22Rv1 (cell line): ENCODE data around the gene NOTCH1.

ENCODE experiments used
- H3K27ac ChIP-seq: fragments of 450-650 bp; 2 replicates; pipeline ENCODE4 v1.5.1; 2017
- ZFX ChIP-seq: fragments of 450-650 bp; IDR thresholded peaks from 2 replicates; pipeline ENCODE4 v1.6.1; 2017; ENCODE audit warnings: antibody characterized with exemption, borderline replicate concordance
- TF ChIP-seq, protein P1 (sequence below): fragments of 450-650 bp; IDR thresholded peaks from 2 replicates; pipeline ENCODE4 v1.5.1; 2017; ENCODE audit warnings: mild to moderate bottlenecking

Gene NOTCH1

DNA sequence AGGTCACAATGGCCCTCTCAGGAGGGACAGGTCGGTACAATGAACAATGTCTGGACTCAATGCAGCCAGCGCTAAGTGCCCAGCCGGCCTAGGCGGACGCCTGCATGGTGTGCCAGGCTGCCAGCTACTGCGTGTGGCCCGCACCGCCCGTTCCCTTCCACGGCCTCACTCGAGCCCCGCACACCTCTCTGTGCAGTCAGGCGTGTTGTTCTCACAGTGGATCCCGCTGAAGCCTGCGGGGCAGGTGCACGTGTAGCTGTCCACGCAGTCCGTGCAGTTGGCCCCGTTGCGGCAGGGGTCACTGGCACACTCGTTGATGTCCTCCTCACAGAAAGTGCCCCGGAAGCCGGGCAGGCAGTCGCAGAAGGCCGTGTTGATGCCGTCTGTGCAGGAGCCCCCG, 36.3 kb downstream of the NOTCH1 start:
- TF ChIP-seq, protein P1, sequence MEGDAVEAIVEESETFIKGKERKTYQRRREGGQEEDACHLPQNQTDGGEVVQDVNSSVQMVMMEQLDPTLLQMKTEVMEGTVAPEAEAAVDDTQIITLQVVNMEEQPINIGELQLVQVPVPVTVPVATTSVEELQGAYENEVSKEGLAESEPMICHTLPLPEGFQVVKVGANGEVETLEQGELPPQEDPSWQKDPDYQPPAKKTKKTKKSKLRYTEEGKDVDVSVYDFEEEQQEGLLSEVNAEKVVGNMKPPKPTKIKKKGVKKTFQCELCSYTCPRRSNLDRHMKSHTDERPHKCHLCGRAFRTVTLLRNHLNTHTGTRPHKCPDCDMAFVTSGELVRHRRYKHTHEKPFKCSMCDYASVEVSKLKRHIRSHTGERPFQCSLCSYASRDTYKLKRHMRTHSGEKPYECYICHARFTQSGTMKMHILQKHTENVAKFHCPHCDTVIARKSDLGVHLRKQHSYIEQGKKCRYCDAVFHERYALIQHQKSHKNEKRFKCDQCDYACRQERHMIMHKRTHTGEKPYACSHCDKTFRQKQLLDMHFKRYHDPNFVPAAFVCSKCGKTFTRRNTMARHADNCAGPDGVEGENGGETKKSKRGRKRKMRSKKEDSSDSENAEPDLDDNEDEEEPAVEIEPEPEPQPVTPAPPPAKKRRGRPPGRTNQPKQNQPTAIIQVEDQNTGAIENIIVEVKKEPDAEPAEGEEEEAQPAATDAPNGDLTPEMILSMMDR, result no peak
- no peak for TF ChIP-seq ZFX
- H3K27ac ChIP-seq, result no peak overlapping the region

DNA sequence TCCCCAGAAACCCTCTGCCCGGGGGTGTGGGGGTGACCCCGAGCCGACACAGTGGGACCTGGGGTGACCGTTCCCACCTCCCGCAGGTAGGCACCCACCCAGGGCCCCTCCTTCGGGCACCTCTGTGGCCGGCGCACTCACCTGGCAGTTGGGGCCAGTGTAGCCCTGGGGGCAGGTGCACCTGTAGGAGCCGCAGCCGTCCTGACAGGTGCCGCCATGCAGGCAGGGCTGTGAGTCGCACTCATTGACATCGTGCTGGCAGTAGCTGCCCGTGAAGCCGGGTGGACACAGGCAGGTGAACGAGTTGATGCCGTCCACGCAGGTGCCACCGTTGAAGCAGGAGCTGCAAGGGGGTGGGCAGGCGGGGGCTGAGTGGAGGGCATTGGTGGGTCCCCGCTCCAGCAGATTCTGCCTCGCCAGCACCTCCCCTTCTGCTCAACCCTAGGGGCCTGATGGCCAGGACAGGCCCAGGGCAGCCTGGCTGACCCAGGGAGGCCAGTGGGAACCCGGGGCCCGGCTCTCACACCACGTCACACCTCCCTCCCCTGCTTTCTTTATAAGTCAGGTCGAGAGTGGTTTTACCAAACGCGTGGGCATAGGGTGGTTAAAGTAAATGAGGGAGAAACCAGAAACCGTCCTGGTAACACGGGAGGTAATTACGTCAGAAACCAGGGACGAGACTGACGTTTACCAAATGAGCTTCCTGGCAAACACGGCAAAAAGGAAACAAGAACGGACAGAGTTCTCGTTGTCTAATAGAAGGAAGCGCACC, 36.9 kb downstream of the NOTCH1 start:
- no peak overlapping the region for H3K27ac ChIP-seq
- TF ChIP-seq, protein P1, result no peak
- TF ChIP-seq ZFX, result no peak

DNA sequence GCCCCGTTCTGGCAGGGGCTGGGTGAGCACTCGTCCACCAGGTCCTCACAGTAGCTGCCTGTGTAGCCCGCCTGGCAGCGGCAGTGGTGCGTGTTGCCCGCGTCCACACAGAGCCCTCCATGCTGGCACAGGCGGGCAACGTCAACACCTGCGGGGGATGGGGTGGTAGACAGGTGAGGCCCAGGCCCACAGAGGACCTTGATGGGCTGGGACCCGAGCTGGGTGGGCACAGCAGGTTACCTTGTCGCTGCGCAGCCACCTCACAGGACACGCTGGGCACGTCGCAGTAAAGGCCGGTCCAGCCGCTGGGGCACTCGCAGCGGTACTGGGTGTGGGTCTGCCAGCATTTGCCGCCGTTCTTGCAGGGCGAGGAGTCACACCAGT, 37.9 kb downstream of the NOTCH1 start:
- no peak overlapping the region for H3K27ac ChIP-seq
- TF ChIP-seq, protein P1, result no peak
- no peak for TF ChIP-seq ZFX

DNA sequence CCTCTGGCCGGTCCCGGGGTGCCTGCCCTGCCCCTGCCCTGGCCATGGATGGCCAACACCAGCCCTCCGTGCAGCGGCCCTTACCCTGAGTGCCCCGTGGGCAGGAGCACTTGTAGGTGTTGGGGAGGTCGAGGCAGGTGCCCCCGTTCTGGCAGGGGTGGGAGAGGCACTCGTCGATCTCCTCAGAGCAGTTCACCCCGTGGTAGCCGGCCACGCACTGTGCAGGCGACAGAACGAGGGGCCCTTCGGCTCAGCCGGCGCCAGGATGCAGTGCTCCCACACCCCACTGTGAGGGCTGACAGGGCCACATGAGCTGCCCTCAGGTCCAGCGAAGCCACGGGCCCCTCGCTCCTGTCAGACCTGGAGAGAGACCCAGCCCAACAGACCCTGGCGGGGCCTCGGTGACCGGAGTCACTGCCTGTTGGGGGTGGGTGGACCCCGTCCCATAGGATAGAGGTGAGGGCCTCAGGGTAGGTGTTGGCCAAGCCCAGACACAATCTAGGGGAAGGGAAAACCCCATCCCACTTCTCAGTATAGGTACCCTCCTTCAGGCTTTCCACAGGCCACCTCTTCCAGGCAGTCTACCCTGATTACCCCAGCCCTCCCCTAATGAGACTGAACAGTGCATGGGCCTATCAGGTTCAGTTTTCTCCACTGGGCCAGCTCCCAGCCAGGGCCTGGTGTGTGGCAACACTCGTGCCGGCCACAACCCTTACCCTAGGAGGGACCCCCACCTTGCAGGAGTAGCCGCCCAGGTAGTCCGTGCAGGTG, 38.4 kb downstream of the NOTCH1 start:
- H3K27ac ChIP-seq, result no peak overlapping the region
- no peak for TF ChIP-seq ZFX
- TF ChIP-seq, protein P1, result no peak

DNA sequence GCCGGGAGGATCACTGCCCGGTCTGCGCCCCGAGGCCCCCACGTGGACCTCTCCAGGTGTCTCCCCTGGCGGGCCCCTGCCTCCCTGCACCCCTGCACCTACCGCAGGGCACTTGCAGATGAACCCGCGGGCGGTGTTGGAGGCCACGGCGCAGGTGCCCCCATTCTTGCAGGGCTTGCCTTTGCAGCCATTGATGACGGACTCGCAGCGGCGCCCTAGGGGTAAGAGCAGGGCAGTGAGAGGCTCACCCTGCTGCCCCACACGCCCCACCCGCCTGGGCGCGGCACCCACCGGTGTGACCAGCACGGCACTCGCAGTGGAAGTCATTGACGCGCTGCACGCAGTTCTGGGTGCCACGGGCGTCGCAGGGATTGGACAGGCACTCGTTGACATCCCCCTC, 39.4 kb downstream of the NOTCH1 start:
- TF ChIP-seq, protein P1, result no peak
- no peak for TF ChIP-seq ZFX
- no peak overlapping the region for H3K27ac ChIP-seq

DNA sequence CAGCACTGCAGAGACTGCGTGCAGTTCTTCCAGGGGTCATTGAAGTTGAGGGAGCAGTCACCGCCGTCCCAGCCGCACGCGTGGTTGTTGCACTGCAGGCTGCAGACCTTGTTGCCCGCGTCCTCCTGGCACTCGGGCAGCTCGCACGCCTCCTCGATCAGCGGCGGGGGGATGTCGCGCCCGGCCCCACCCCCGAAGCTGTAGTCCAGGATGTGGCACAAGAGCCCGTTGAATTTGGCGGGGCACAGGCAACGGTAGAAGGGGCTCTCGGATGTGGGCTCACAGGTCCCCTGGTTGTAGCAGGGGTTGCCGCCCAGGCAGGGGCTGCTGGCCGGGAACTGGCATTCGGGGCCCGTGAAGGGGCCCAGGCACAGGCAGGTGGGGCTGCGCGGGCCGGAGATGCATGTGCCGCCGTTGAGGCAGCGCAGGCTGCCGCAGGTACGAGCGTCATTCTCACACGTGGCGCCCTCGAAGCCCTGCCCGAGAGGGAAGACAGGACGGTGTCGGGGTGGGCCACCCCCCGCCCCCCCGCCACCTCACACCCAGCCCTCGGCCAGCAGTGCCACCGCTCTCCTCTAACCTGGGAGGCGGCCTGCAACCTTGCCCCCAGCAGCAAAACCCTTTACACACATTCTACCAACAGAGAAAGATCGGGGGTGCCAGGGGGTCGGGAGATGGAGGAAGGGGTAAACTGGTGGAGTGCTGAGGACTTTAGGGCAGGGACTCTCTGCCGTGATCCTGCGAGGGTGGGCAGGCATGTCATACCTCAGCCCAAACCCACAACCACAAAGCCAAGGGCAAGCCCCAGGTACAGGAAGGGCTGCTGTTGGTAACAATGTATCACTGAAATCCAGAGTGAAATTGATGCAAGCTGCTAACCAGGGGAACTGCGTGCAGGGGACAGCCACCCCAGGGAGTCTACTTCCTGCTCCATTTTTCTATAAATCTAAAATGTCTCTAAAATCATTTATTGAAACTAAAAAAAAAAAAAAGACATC, 40.1 kb downstream of the NOTCH1 start:
- H3K27ac ChIP-seq, result no peak overlapping the region
- no peak for TF ChIP-seq ZFX
- TF ChIP-seq, protein P1, result no peak
